Heart right ventricle (tissue), 16 donors: ENCODE data around the gene ZFX. TPM values are rescaled to one million over a fixed set of nuclear protein-coding genes. Genes with fewer than 3 reads are reported as not detected.

Experiments used
- ATAC-seq, 8 donors: fragments of 200-7000 bp; cut with Tn5 transposase; one replicate each; pipeline ENCODE4 v1.9.1; 2020; ENCODE audit warnings: mild to moderate bottlenecking in 8 of 8, moderate library complexity in 8 of 8, moderate number of reproducible peaks in 1 of 8
- DNase-seq, 2 donors: peaks; one replicate each; pipeline ENCODE4 v3.0.0-alpha.2; 2020
- H3K27ac ChIP-seq, 10 donors: fragments of 200-600 bp; sonication (generic) in 2 of 10; one replicate each; pipeline versions ENCODE4 v1.5.0 to v1.8.0; 2020 to 2022; ENCODE audit warnings: mild to moderate bottlenecking in 3 of 10
- H3K27me3 ChIP-seq, 7 donors: fragments of 200-600 bp; one replicate each; pipeline ENCODE4 v1.8.0; 2021 to 2022; ENCODE audit warnings: mild to moderate bottlenecking in 2 of 7
- H3K36me3 ChIP-seq, 9 donors: fragments of 200-600 bp; sonication (generic) in 1 of 9; one replicate each; pipeline versions ENCODE4 v1.5.0 to v1.8.0; 2020 to 2022; ENCODE audit warnings: mild to moderate bottlenecking in 2 of 9
- H3K4me1 ChIP-seq, 9 donors: fragments of 200-600 bp; sonication (generic) in 1 of 9; one replicate each; pipeline versions ENCODE4 v1.5.0 to v1.8.0; 2020 to 2022; ENCODE audit warnings: mild to moderate bottlenecking in 4 of 9
- H3K4me3 ChIP-seq, 10 donors: fragments of 200-600 bp; sonication (generic) in 2 of 10; one replicate each; pipeline versions ENCODE4 v1.5.0 to v1.8.0; 2020 to 2022; ENCODE audit warnings: mild to moderate bottlenecking in 7 of 10, moderate library complexity in 2 of 10
- H3K9me3 ChIP-seq, 11 donors: fragments of 200-600 bp in 10 of 11; sonication (generic) in 2 of 11; one replicate each; pipeline versions ENCODE4 v1.5.0 to v1.8.0; 2013 to 2022; ENCODE audit warnings: mild to moderate bottlenecking in 2 of 11, control low read depth in 1 of 11, moderate library complexity in 1 of 11
- CTCF ChIP-seq, 9 donors: fragments of 200-600 bp; sonication (generic) in 2 of 9; IDR thresholded peaks; one replicate each; pipeline versions ENCODE4 v1.5.0 to v1.8.0; 2021 to 2022; ENCODE audit warnings: antibody characterized with exemption in 9 of 9, mild to moderate bottlenecking in 5 of 9, moderate library complexity in 1 of 9
- WGBS, 2 donors: extraction: QIAGEN DNeasy Blood & Tissue Kit; methylation state at CpG; one replicate each; pipeline ENCODE4 v1.1.7; 2013; ENCODE audit warnings: inconsistent platforms in 1 of 2; 5-methylcytosine and 5-hydroxymethylcytosine counted together
- intact Hi-C, 10 donors: fragments of 100-400 bp; cut with DNase I; formaldehyde crosslinking; loops; one replicate each; pipeline versions ENCODE4 v1.11.1 to v1.14.2; 2022
- polyA plus RNA-seq, 2 donors: library from polyadenylated mRNA; stranded (reverse); fragments of 200-250 nt; gene quantifications; one replicate each; pipeline ENCODE4 v1.2.3, GENCODE V29; 2013
- total RNA-seq, 10 donors: library from RNA; stranded (reverse); fragmentation: NEBNext Ultra II Directional in 3 of 10; extraction: Animal tissue kit (Norgen Biotek cat#: 25700) in 3 of 10; gene quantifications; one replicate each; pipeline versions ENCODE4 v1.2.1 to v1.2.4, GENCODE V29; 2021 to 2023
- donor health status: Arrhythmogenic right ventricular cardiomyopathy.
- donor health status: ischemic (EF 13 %, LVEDD 7.1; RV severe dilation, severe dysfunction).
- donor health status: healthy with polysubstance abuse.
- donor health status: DM: no; HTN: yes; CAD: no.
- donor health status: DM: no; HTN: no; CAD: no.
- donor health status: ischemic (EF 25% LVEDD 6.9; RV normal size, moderate dysfunction).
- donor health status: ischemic (EF 25% LVEDD 5.7; RV mildly dilated, moderate dysfunction).
- donor health status: healthy.
- donor health status: DM: yes; HTN: yes; CAD: no.
- donor health status: Ischemic cardiomyopathy.
- donor health status: ischemic (EF 35%, LVEDD 5.7; RV mildly dilated, moderate dysfunction).
- donor health status: nonischemic (EF 11% LVEDD 7.7; RV severe dilation, severe dysfunction).
- donor health status: DM: yes; HTN: yes; CAD: no.
- donor health status: PGD.
- donor health status: ischemic (EF 29% LVEDD 5.4; RV normal size, mild dysfunction).
- donor health status: nonischemic (EF 23%, LVEDD 6.1; RV moderate dilation, normal function).

Gene ZFX
- total and polyA plus RNA-seq, 12 donors, result 3.2 to 57.6 (median 37.1) TPM

- H3K36me3 ChIP-seq, result no peaks in the 10 kb centered on the region
- H3K9me3 ChIP-seq, result no peaks in the 10 kb centered on the region
- intact Hi-C loops, result loop anchor here in 2 of 10 donors (5.0 kb wide), 2 partner anchors 108 to 233 kb away; no protein-coding TSS in a partner anchor
- no peak for DNase-seq
- no peak overlapping the region for H3K4me3 ChIP-seq
- ATAC-seq, result no peak
- H3K4me1 ChIP-seq, result peaks cover 0 to 9% (median 0%) of the 10 kb centered on the region in 9 donors
- 80 to 82% methylated on average over 6 of the region's 6 CpGs for WGBS, 2 donors
- peaks cover 0 to 62% (median 0%) of the 10 kb centered on the region in 7 donors for H3K27me3 ChIP-seq
- no peak for TF ChIP-seq CTCF (IDR thresholded peaks at IDR 0.05)
- no peak overlapping the region for H3K27ac ChIP-seq
Observed at GRCh38 chrX:24264383-24264782, 114.9 kb downstream of the ZFX start.

Other genes starting within 250 kb of the ZFX start
- gene APOO, start 241.8 kb upstream of the ZFX start, total RNA-seq, result 100 to 1,000 TPM in 7 of 10 donors, 10 to 100 TPM in 3; 73.5 to 132 (median 103) TPM
- 10 to 100 TPM; 60.9 to 64.9 TPM for gene APOO, start 241.8 kb upstream of the ZFX start, polyA plus RNA-seq
- 1 to 10 TPM in 1 of 10 donors, under 1 TPM in 7, not detected in 2; 0.13 to 1.1 (median 0.33) TPM for gene CXorf58, start 241.7 kb upstream of the ZFX start, total RNA-seq
- under 1 TPM; 0.09 to 0.29 TPM for gene CXorf58, start 241.7 kb upstream of the ZFX start, polyA plus RNA-seq
- gene KLHL15, start 122.5 kb upstream of the ZFX start, total RNA-seq, result 1 to 10 TPM; 5.3 to 7.9 (median 7.4) TPM
- 1 to 10 TPM; 1.2 to 2.0 TPM for gene KLHL15, start 122.5 kb upstream of the ZFX start, polyA plus RNA-seq
- gene EIF2S3, start 94.8 kb upstream of the ZFX start, total RNA-seq, result 100 to 1,000 TPM in 1 of 10 donors, 10 to 100 TPM in 9; 68.7 to 104 (median 80.6) TPM
- gene EIF2S3, start 94.8 kb upstream of the ZFX start, polyA plus RNA-seq, result 10 to 100 TPM; 28.4 to 38.6 TPM
- gene SUPT20HL2, start 164.3 kb downstream of the ZFX start, total RNA-seq, result not detected
- gene SUPT20HL2, start 164.3 kb downstream of the ZFX start, polyA plus RNA-seq, result not detected
- gene SUPT20HL1, start 210.9 kb downstream of the ZFX start, total RNA-seq, result under 1 TPM in 1 of 10 donors, not detected in 9; 0.13 TPM
- not detected for gene SUPT20HL1, start 210.9 kb downstream of the ZFX start, polyA plus RNA-seq